ENCODE data around the gene TMC8. TPM values are rescaled to one million over a fixed set of nuclear protein-coding genes. Genes with fewer than 3 reads are reported as not detected.
A peak's percentile ranks its signal among the peaks of the same experiment; 100 is the strongest.

Gene TMC8
- total RNA-seq, 1 experiment from 2014 or later = 0.32 TPM

- no peak for DNase-seq (ENCODE audit: low spot score)
- peaks cover 49% of the 10 kb centered on the region for H3K36me3 ChIP-seq (ENCODE audit: insufficient read depth, low read length, poor library complexity, severe bottlenecking)
- no peak for TF ChIP-seq CTCF (conservative IDR thresholded peaks at IDR 0.05; ENCODE audit: low read depth, low read length)
- no peak for TF ChIP-seq EZH2 (IDR thresholded peaks at IDR 0.05; ENCODE audit: borderline replicate concordance, low read depth, low read length, poor library complexity, severe bottlenecking)
- H3K4me3 ChIP-seq (ENCODE audit: low read depth, low read length, poor library complexity, severe bottlenecking) = peak overlapping the region; percentile 7
- H3K27me3 ChIP-seq (replicated peaks; ENCODE audit: insufficient read depth, low read depth, low read length, poor library complexity) = no peaks in the 10 kb centered on the region
- POLR2A ChIA-PET (ENCODE audit: low non-redundant PET) = no interaction called here
- BruUV-seq (replicated peaks) = no TSS peak
- intact Hi-C loops (cut with micrococcal nuclease; ENCODE audit: unreplicated experiment) = no loop called here
- no peaks in the 10 kb centered on the region for H3K9me3 ChIP-seq (ENCODE audit: low read depth, low read length, poor library complexity, severe bottlenecking)
- CTCF ChIA-PET = no interaction called here
- H3K4me1 ChIP-seq (ENCODE audit: insufficient read depth, low read length, poor library complexity, severe bottlenecking) = peaks cover 17% of the 10 kb centered on the region
- no peak overlapping the region for H3K27ac ChIP-seq (ENCODE audit: low read depth, low read length, poor library complexity, severe bottlenecking)
Observed at GRCh38 chr17:78184868-78185267, 54.3 kb downstream of the TMC8 start.

GRCh38 chr17:78185981-78186691 is 55.6 kb downstream of the TMC8 start:
- DNase-seq (ENCODE audit: low spot score) = peak; percentile 42
- H3K4me3 ChIP-seq (ENCODE audit: low read depth, low read length, poor library complexity, severe bottlenecking) = peak overlapping the region; percentile 73
- POLR2A ChIA-PET (ENCODE audit: low non-redundant PET) = no interaction called here
- no peak for TF ChIP-seq CTCF (conservative IDR thresholded peaks at IDR 0.05; ENCODE audit: low read depth, low read length)
- no peaks in the 10 kb centered on the region for H3K27me3 ChIP-seq (replicated peaks; ENCODE audit: insufficient read depth, low read depth, low read length, poor library complexity)
- CTCF ChIA-PET = interaction anchor here (0.5 to 1.0 kb wide), 4 partner anchors 10 to 146 kb away, joined by 3 to 8 read pairs (median 3); no protein-coding TSS in a partner anchor
- H3K27ac ChIP-seq (ENCODE audit: low read depth, low read length, poor library complexity, severe bottlenecking) = no peak overlapping the region
- H3K36me3 ChIP-seq (ENCODE audit: insufficient read depth, low read length, poor library complexity, severe bottlenecking) = peaks cover 42% of the 10 kb centered on the region
- H3K9me3 ChIP-seq (ENCODE audit: low read depth, low read length, poor library complexity, severe bottlenecking) = no peaks in the 10 kb centered on the region
- BruUV-seq (replicated peaks) = TSS peak; percentile 30
- intact Hi-C loops (cut with micrococcal nuclease; ENCODE audit: unreplicated experiment) = no loop called here
- peaks cover 17% of the 10 kb centered on the region for H3K4me1 ChIP-seq (ENCODE audit: insufficient read depth, low read length, poor library complexity, severe bottlenecking)

GRCh38 chr17:78186692-78187595 is 56.4 kb downstream of the TMC8 start, which contains the start of the genes AFMID and TK1:
TSS of gene AFMID (plus strand) at chr17:78187362. CDS start at chr17:78187371, 9 bp downstream.
TSS of gene TK1 (minus strand) at chr17:78187052. CDS start at chr17:78186994, 58 bp downstream.
- Histone ChIP-seq H3K9me3 (ENCODE audit: low read depth, low read length, poor library complexity, severe bottlenecking) (no peaks in the 10 kb centered on the region), H3K27ac (ENCODE audit: low read depth, low read length, poor library complexity, severe bottlenecking) (peak within 1 kb of the TSS; percentile 80), H3K4me1 (ENCODE audit: insufficient read depth, low read length, poor library complexity, severe bottlenecking) (peaks cover 17% of the 10 kb centered on the region), H3K4me3 (ENCODE audit: low read depth, low read length, poor library complexity, severe bottlenecking) (peak within 1 kb of the TSS; percentile 73), H3K27me3 (replicated peaks; ENCODE audit: insufficient read depth, low read depth, low read length, poor library complexity) (no peaks in the 10 kb centered on the region), H3K36me3 (ENCODE audit: insufficient read depth, low read length, poor library complexity, severe bottlenecking) (peaks cover 37% of the 10 kb centered on the region)
- no TSS peak for BruUV-seq (replicated peaks)
- peak; percentile 98 for DNase-seq (ENCODE audit: low spot score)
- TF ChIP-seq CTCF (conservative IDR thresholded peaks at IDR 0.05; ENCODE audit: low read depth, low read length) (peak; percentile 82), EZH2 (IDR thresholded peaks at IDR 0.05; ENCODE audit: borderline replicate concordance, low read depth, low read length, poor library complexity, severe bottlenecking) (no peak)
- POLR2A ChIA-PET (ENCODE audit: low non-redundant PET) = interaction anchor here (0.6 kb wide), 1 partner anchor 15 kb away, joined by 3 read pairs; no protein-coding TSS in a partner anchor
- CTCF ChIA-PET = interaction anchor here (0.5 to 1.0 kb wide), 6 partner anchors 10 to 147 kb away, joined by 3 to 8 read pairs (median 4); no protein-coding TSS in a partner anchor
- intact Hi-C loops (cut with micrococcal nuclease; ENCODE audit: unreplicated experiment) = no loop called here
